Hippocampal formation (tissue), 2 donors: ENCODE data around the gene MYEF2.
A peak's percentile ranks its signal among the peaks of the same experiment; 100 is the strongest.

Experiments used
- DNase-seq, 2 donors: peaks; one replicate each; lab custom pipeline; 2025; lab: John Stamatoyannopoulos, UW

MYEF2 gene, protein sequence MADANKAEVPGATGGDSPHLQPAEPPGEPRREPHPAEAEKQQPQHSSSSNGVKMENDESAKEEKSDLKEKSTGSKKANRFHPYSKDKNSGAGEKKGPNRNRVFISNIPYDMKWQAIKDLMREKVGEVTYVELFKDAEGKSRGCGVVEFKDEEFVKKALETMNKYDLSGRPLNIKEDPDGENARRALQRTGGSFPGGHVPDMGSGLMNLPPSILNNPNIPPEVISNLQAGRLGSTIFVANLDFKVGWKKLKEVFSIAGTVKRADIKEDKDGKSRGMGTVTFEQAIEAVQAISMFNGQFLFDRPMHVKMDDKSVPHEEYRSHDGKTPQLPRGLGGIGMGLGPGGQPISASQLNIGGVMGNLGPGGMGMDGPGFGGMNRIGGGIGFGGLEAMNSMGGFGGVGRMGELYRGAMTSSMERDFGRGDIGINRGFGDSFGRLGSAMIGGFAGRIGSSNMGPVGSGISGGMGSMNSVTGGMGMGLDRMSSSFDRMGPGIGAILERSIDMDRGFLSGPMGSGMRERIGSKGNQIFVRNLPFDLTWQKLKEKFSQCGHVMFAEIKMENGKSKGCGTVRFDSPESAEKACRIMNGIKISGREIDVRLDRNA

GRCh38 chr15:48177766-48178647 lies at the start of gene MYEF2:
Gene MYEF2 (minus strand): TSS chr15:48178295. CDS start chr15:48178237, 58 bp downstream.
- DNase-seq: peak; percentile 19 to 69

GRCh38 chr15:48225771-48226170 lies 47.7 kb upstream of the MYEF2 start:
- no peak for DNase-seq

DNA sequence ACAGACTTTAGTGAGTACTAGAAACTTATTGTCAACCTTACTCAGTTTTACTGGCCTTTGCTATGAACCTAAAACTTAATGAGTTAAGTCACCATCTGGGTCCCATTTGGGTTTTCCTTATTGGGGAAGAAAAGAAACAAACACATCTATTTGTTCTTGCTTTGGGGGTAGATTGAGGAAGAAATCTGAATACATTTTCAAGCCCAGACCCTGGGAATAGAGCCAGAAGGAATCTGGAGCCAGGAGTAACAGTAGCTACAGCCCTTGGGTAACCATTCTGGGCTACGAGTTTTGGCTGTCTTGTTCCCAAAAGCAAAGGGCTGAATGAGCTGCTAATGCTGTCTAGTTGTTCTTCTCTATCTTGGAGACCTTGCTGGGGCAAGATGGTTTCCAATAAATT lies 44.5 kb upstream of the MYEF2 start:
- no peak for DNase-seq

DNA sequence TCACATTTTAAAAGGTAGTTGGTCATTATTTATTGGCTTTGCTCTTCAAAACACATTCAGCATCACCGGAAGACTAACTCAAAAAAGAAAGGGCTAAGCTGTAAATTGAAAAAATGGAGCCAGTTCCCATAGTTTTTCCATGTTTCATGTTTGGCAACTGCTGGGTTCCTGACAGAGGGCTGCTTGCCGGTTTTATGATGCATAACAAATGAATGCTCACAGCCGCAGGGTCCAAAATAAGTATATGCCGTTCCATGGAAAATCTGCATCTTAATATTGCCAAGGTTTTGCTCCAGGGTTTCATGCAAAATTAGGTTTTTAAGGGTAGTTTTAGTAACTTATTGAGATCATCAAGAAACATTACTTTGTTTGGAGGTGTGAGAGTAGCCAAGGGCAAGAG lies 43.8 kb upstream of the MYEF2 start:
- no peak for DNase-seq

GRCh38 chr15:48221261-48221660 lies 43.2 kb upstream of the MYEF2 start:
- DNase-seq: no peak

GRCh38 chr15:48205981-48206380 lies 27.9 kb upstream of the MYEF2 start, which contains the start of gene SLC12A1:
Gene SLC12A1 (plus strand): TSS chr15:48206302. CDS start chr15:48207720, 1,418 bp downstream.
- no peak for DNase-seq

DNA sequence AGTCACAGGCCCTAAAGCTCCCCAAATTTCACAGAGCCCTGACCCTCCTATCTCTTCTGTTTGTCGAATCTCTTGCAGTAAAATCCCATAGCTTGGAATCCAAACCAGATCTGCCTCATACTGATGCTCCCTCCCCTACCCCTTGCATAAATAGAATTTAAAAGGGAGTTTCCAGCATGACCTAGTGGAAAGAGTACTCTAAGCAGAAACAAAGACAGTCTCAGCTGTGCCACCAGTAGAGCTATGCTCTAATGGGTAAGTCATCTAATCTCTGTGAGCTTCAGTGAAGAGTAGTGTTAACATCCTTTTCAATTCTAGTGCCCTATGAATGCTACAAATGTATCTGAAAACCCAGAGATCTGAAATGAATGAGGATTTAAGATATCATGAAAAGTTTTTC lies 24.0 kb upstream of the MYEF2 start:
- DNase-seq: no peak

DNA sequence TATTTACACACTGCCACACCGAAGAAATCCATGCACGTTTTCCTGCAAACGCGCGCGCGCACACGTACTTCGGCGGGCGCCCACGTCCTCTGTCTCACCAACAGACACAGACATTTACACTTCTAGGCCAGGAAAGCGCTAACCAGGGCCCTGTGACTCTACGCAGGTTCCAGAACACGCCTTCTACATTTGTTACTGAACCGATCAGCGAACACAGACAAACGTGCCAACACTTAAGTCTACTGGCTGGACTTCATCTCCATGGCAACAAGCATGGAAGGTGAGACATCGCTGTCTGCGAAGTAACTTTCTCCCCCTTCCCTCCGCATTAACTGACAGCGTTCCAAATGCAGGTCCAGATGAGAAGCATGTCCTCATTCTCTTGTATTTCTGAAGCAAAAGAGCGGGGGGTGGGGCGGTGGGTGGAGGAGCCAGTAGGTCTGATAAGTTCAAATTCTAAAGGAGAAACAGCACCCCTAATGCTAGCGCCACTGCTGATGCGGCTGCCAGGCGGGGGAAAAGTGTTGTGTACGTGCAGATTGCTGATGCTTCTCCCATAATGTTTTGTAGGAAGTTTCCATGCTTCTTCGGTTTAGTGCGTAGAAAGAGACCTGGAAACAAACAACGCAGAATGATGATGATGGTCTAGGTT lies 13.6 kb upstream of the MYEF2 start, which contains the start of gene CTXN2:
Gene CTXN2, plus strand, starts transcription at position 92 of the 652 bp plus-strand sequence. CDS start 9,636 bp downstream, outside the sequence.
- DNase-seq: peak in 1 of 2 donors; percentile 16

DNA sequence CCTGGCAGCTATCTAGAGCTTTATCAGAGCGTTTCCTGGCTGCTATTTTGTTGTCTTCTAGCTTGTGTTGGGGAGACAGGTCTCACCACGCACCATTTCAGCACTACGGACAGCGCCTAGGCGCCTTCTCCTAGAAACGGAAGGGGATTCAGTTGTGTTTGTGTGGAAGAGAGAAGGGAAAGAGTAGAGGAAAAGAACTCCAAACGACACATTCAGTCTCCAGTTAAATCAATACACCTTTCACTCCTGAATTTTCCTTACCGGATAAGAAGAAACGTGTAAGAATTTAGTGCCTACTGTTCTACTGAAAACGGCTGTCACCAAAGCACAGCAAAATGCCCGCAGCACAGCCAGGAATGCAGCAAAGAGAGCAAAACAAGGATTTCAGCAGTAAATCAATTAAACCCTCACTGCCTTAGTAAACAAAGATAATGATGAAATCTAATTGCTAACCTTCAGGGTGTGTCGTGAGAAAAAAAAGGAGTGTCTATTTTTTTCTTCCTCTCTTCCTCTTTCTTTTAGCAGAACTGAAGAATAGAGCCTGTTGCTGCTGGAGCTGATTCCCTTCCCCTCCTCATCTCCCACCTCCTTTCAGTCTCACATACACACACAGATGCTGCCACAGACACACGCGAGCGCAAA lies 13.0 kb upstream of the MYEF2 start:
- peak; percentile 34 to 55 for DNase-seq

GRCh38 chr15:48186271-48186670 lies 8.2 kb upstream of the MYEF2 start:
- DNase-seq: no peak

- no peak for DNase-seq
Observed at GRCh38 chr15:48185529-48185928, 7.4 kb upstream of the MYEF2 start.

DNA sequence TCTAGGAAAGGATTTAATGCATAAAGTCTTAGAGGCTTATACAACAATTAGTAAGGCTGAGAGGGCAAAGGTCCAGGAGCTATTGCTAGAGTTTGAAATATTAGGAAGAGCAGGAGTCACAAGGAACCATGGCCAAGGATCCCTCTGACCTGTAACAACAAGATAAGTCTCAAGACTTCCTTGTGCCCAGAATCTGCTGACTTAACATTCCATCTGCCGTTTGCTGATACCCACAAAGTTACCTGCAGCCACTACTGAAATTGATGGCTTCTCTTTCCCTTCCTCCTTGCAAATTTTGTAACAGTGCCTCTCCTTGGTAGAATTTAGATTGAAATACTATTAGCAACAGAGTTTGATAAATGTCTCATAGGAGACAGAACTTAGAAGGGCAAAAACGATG lies 4.7 kb upstream of the MYEF2 start:
- no peak for DNase-seq

GRCh38 chr15:48178648-48178931 lies 495 bp upstream of the MYEF2 start:
- DNase-seq: no peak

- DNase-seq: peak; percentile 0 to 66
Observed at GRCh38 chr15:48177383-48177765, 721 bp downstream of the MYEF2 start.

DNA sequence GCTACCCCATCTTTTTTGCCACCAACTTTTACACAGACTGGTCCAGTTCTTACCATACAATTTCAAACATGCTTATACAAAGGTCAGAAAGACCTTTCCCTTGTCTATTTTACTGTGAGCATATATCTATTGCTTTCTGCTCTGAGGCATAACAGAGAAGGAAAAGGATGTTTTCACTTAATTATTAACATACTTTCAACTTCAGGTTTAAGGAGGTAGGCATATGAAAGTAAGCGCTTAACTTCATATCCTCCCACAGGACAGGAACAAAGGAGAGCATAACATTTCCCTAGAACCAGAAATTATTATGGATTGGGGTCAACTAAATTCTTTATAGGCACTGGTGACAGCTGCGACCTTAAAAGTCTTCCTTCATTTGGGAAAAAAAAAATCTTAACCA lies 1.1 kb downstream of the MYEF2 start:
- DNase-seq: no peak

GRCh38 chr15:48176112-48176511 lies 2.0 kb downstream of the MYEF2 start:
- no peak for DNase-seq

GRCh38 chr15:48175126-48175525 lies 3.0 kb downstream of the MYEF2 start:
- no peak for DNase-seq

DNA sequence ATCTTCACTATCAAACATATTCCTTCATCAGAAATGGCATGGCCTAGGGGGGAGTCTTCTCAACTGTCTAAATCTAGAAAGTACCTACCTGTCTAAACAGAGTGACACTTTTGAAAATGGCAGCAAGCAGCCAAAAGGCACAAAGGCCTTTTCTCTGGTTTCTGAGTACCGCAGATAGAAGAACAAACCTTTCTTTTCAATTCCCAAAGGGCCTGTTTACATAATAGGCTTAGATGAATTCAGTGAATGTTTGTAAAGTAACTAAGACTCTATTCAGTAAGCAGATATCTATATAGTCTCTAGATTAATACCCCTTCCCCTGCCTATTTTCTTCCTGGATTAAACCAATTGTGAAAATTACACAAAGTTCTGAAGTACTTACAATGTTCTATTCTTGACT lies 7.1 kb downstream of the MYEF2 start:
- DNase-seq: no peak

- no peak for DNase-seq
Observed at GRCh38 chr15:48168616-48169015, 9.5 kb downstream of the MYEF2 start.

DNA sequence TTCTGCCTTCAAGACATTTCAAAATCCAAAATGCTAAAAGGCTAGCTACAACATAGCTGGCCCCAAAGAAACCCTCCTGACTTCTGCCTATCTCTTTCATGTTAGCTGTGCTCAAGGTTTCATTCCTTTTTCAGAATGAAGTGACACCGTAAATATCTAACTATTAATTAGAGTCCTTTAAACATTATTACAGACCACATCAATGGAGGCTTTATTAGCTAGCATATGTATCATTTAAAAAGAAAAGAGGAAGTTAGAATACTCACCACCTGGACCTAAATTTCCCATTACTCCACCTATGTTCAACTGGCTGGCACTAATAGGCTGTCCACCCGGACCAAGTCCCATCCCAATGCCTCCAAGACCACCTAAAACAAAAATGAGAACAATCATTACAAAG lies 24.6 kb downstream of the MYEF2 start:
- DNase-seq: no peak

DNA sequence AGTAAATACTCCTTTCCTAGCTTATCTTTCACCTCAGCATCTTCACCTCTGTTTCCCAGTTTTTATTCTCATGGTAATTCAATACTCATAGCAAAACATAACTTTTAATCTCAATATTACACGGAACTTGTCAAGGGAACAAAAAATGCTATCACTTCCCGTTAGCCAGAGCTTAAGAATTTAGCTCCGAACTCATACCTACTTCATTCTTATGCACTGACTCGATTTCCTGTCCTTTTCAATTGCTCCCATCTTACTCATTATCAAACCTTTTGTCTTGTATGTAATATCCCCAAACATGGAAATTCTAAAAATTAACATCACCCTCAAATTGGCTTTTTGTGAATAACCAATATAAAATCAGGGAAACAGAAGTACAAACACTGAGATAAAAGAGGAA lies 28.2 kb downstream of the MYEF2 start:
- DNase-seq: no peak

GRCh38 chr15:48147358-48147757 lies 30.7 kb downstream of the MYEF2 start:
- DNase-seq: no peak
